K562 (cell line): ENCODE results near the gene PTGR3. TPM values are rescaled to one million over a fixed set of nuclear protein-coding genes. Genes with fewer than 3 reads are reported as not detected.

Source experiments
- ATAC-seq: fragments of 200-7000 bp; cut with Tn5 transposase; 3 replicates; pipeline ENCODE4 v1.9.1; 2020; ENCODE audit warnings: moderate library complexity
- BruUV-seq: library from RNA; stranded (reverse); fragments of 400-500 nt; replicated peaks from 2 replicates; lab custom pipeline; 2021; lab: Mats Ljungman, UMichigan
- CTCF ChIA-PET: fragments of 300-600 bp; formaldehyde crosslinking; extraction: SDS; loops from one replicate; lab custom pipeline; 2021; ENCODE audit warnings: low intra/inter-chr PET ratio; lab: Yijun Ruan, JAX
- POLR2A ChIA-PET: fragments of 300-600, 350-650 bp; sonication (Branson Sonifier 250); formaldehyde crosslinking; extraction: SDS; loops from one replicate; lab custom pipeline; 2021; ENCODE audit warnings: antibody characterized with exemption, inconsistent platforms; lab: Yijun Ruan, JAX
- DNase-seq, 4 experiments: peaks; one replicate each; pipeline versions ENCODE4 v3.0.0 to v3.0.0-alpha.2; 2011 to 2018; ENCODE audit warnings: low spot score in 3 of 4, mixed read lengths in 3 of 4; ENCODE audit errors: extremely low read depth in 1 of 4
- FAIRE-seq: peaks from 2 replicates; lab custom pipeline; 2011; peaks lifted over from hg19 to GRCh38; lab: Jason Lieb, UNC
- H2AFZ ChIP-seq: 2 replicates; pipeline ENCODE4 v1.6.0; 2011; ENCODE audit warnings: low read depth, low read length, control low read depth, inconsistent platforms
- H3K27ac ChIP-seq: fragments of 200-600 bp; 3 replicates; pipeline ENCODE4 v1.8.0; 2011; ENCODE audit warnings: low read depth, mild to moderate bottlenecking, control low read depth, inconsistent platforms, low read length, moderate library complexity, mixed read lengths; ENCODE audit errors: extremely low read depth
- H3K27me3 ChIP-seq, 2 experiments: fragments of 300-600 bp in 1 of 2; 2 replicates in 1 of 2; 3 replicates in 1 of 2; pipeline versions ENCODE4 v1.6.0 to v1.8.0; 2011; ENCODE audit warnings: inconsistent platforms in 2 of 2, low read length in 2 of 2, mild to moderate bottlenecking in 1 of 2, mixed read lengths in 1 of 2, moderate library complexity in 1 of 2; ENCODE audit not compliant: control insufficient read depth in 2 of 2, insufficient read depth in 2 of 2
- H3K36me3 ChIP-seq: fragments of 300-600 bp; 3 replicates; pipeline ENCODE4 v1.8.0; 2011; ENCODE audit warnings: mild to moderate bottlenecking, low read length, inconsistent platforms; ENCODE audit not compliant: control insufficient read depth, insufficient read depth
- H3K4me1 ChIP-seq, 2 experiments: fragments of 200-600 bp in 1 of 2; replicated peaks in 1 of 2; 2 replicates in 1 of 2; 3 replicates in 1 of 2; pipeline versions ENCODE4 v1.5.1 to v1.8.0; 2011; ENCODE audit warnings: inconsistent platforms in 2 of 2, low read length in 2 of 2, mild to moderate bottlenecking in 1 of 2, mixed read lengths in 1 of 2, moderate library complexity in 1 of 2; ENCODE audit not compliant: control insufficient read depth in 2 of 2, insufficient read depth in 2 of 2
- H3K4me2 ChIP-seq: 2 replicates; pipeline ENCODE4 v1.6.1; 2011; ENCODE audit warnings: low read length, control low read depth, inconsistent platforms, mixed read lengths; ENCODE audit not compliant: insufficient read depth
- H3K4me3 ChIP-seq: fragments of 200-600 bp; sonication (generic), shearing (Covaris generic); 2 replicates; pipeline ENCODE4 v1.5.1; 2016; ENCODE audit warnings: control low read depth, inconsistent platforms
- H3K79me2 ChIP-seq: fragments of 200-600 bp; 3 replicates; pipeline ENCODE4 v1.8.0; 2011; ENCODE audit warnings: low read length, inconsistent platforms; ENCODE audit not compliant: control insufficient read depth, insufficient read depth
- H3K9ac ChIP-seq, 2 experiments: 2 replicates each; pipeline versions ENCODE4 v1.6.0 to v1.6.1; 2011; ENCODE audit warnings: low read depth in 2 of 2, low read length in 2 of 2, control low read depth in 1 of 2, inconsistent platforms in 1 of 2, mild to moderate bottlenecking in 1 of 2, mixed read lengths in 1 of 2; ENCODE audit not compliant: insufficient read depth in 1 of 2
- H3K9me1 ChIP-seq: one replicate; pipeline ENCODE4 v1.6.0; 2011; ENCODE audit warnings: inconsistent platforms, mild to moderate bottlenecking, low read length, moderate library complexity; ENCODE audit not compliant: control insufficient read depth, insufficient read depth
- H3K9me3 ChIP-seq: replicated peaks from 2 replicates; pipeline ENCODE4 v1.5.1; 2011; ENCODE audit warnings: low read depth, low read length, inconsistent platforms; ENCODE audit not compliant: control insufficient read depth, insufficient read depth
- H4K20me1 ChIP-seq: replicated peaks from 2 replicates; pipeline ENCODE4 v1.6.1; 2011; ENCODE audit warnings: low read length, inconsistent platforms, mixed read lengths; ENCODE audit not compliant: control insufficient read depth, insufficient read depth
- BCOR ChIP-seq: fragments of 450-650 bp; IDR thresholded peaks from 2 replicates; pipeline ENCODE4 v1.6.1; 2016
- EGR1 ChIP-seq: fragments of 450-650 bp; conservative IDR thresholded peaks from 2 replicates; pipeline ENCODE4 v1.6.1; 2017; ENCODE audit warnings: mild to moderate bottlenecking
- EWSR1 ChIP-seq: fragments of 450-650 bp; IDR thresholded peaks from 2 replicates; pipeline ENCODE4 v1.6.1; 2018; ENCODE audit warnings: borderline replicate concordance, mild to moderate bottlenecking, low read depth, moderate library complexity; ENCODE audit not compliant: partially characterized antibody
- PHB ChIP-seq: fragments of 250-450 bp; sonication (Bioruptor Pico); IDR thresholded peaks from 2 replicates; pipeline ENCODE4 v1.5.0; 2021
- RFX7 ChIP-seq: fragments of 250-450 bp; sonication (Bioruptor Pico); IDR thresholded peaks from 2 replicates; pipeline ENCODE4 v1.5.1; 2021; ENCODE audit warnings: mild to moderate bottlenecking
- STAT5A ChIP-seq: IDR thresholded peaks from 2 replicates; pipeline ENCODE4 v1.6.1; 2012; ENCODE audit warnings: low read length, inconsistent platforms, borderline replicate concordance
- ZNF212 ChIP-seq: fragments of 450-650 bp; formaldehyde crosslinking; IDR thresholded peaks from 2 replicates; pipeline ENCODE4 v1.4.0; 2020; ENCODE audit warnings: mild to moderate bottlenecking
- WGBS: fragments of 100-300 bp; shearing (Covaris generic); methylation state at CpG from one replicate; pipeline ENCODE4 v1.1.6; 2016; ENCODE audit warnings: low coverage, mixed read lengths; ENCODE audit not compliant: insufficient coverage; ENCODE audit errors: missing lambda C conversion rate; 5-methylcytosine and 5-hydroxymethylcytosine counted together
- in situ Hi-C: fragments of 300-500 bp; cut with MboI; formaldehyde crosslinking; loops from 4 replicates; pipeline ENCODE4 v1.15.0; 2018; ENCODE audit warnings: inconsistent platforms, mixed read lengths
- intact Hi-C: fragments of 100-400 bp; cut with micrococcal nuclease; formaldehyde crosslinking; loops from 2 replicates; pipeline ENCODE4 v1.14.2; 2022
- polyA plus RNA-seq, 8 experiments: library from polyadenylated mRNA; depleted of rRNA in 4 of 8; stranded (reverse) in 5 of 8; unstranded in 3 of 8; fragments of >200 nt; fragmentation: Nextera tagmentation in 2 of 8; fragmentation: Illumina TruSeq in 1 of 8; extraction: Ambion mirVana in 2 of 8; extraction: Trizol in 1 of 8; gene quantifications; 2 replicates each; pipeline versions ENCODE4 v1.2.1 to v1.2.3, GENCODE V29; 2011 to 2014; ENCODE audit warnings: inconsistent platforms in 1 of 8, missing spikeins in 1 of 8
- total RNA-seq, 7 experiments: library from RNA; depleted of rRNA in 6 of 7; stranded (reverse); fragments of >200 nt in 6 of 7; fragmentation: Illumina TruSeq in 2 of 7; extraction: Trizol in 2 of 7; gene quantifications; 2 replicates each; pipeline versions ENCODE4 v1.2.1 to v1.2.3, GENCODE V29; 2011 to 2021; ENCODE audit warnings: low replicate concordance in 1 of 7
- TF ChIP-seq, protein P1 (sequence below): fragments of 250-450 bp; sonication (Bioruptor Pico); IDR thresholded peaks from 2 replicates; pipeline ENCODE4 v1.4.0; 2020; ENCODE audit warnings: mild to moderate bottlenecking, moderate library complexity
- TF ChIP-seq, protein P2 (sequence below), 2 experiments: fragments of 450-650 bp; formaldehyde crosslinking in 1 of 2; IDR thresholded peaks; 2 replicates each; pipeline versions ENCODE4 v1.4.0 to v1.6.1; 2014 to 2020; ENCODE audit warnings: mild to moderate bottlenecking in 2 of 2, borderline replicate concordance in 1 of 2, low read depth in 1 of 2

Gene PTGR3
- total and polyA plus RNA-seq, 9 of the 15 experiments (the other 6 are each of a cell fraction or from before 2014, with no cell fraction given): 4.1 to 32.3 (median 15.3) TPM

DNA sequence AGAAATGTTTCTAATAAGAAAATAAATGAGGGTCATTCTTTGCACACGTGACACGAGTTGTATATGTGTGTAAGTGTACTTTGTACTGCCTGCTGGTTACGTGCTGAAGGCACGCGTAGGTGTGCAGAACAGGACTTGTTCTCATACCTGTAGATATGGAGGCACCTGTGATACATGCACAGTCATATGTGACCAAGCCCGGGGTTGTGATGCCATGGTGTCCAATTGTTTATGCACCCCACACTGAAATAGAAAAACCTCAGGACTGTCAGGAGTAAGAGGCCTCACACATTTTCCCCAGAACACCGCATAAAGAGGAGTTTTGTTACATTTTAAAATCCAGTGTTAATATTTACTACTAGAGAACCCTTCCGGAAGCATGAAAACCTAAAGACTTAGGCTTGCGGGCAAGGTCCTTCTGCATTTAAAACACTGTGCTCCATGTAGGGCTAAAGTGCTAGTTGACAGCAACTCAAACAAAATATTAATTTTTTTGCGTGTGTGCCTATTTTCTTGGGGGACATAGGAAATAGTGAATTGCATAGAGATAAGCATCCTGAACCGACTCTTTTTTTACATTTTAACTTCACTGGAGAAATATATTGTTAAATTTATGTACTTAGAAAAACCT, 10.9 kb upstream of the PTGR3 start:
- BruUV-seq: no TSS peak
- DNase-seq: no peak
- WGBS: 78% methylated on average over 10 of the region's 11 CpGs
- Histone ChIP-seq H3K36me3 (no peaks in the 10 kb centered on the region), H3K79me2 (peaks cover 5% of the 10 kb centered on the region; the same call in 2 of the 3 replicates), H2AFZ (no peak overlapping the region), H3K27me3 (no peaks in the 10 kb centered on the region), H3K4me3 (no peak overlapping the region), H3K9me1 (no peaks in the 10 kb centered on the region), H3K27ac (no peak overlapping the region), H3K9ac (no peak overlapping the region), H3K4me2 (no peak overlapping the region), H4K20me1 (no peaks in the 10 kb centered on the region), H3K4me1 (peaks cover 0 to 10% of the 10 kb centered on the region in 2 experiments; a peak in 3 of 5 replicates), H3K9me3 (no peaks in the 10 kb centered on the region)
- CTCF ChIA-PET: no interaction called here
- in situ Hi-C loops: no loop called here
- no peak for FAIRE-seq
- ATAC-seq: no peak
- intact Hi-C loops: no loop called here
- POLR2A ChIA-PET: no interaction called here
- TF ChIP-seq EWSR1: no peak
- TF ChIP-seq RFX7 (CRISPR knock-in tag): no peak
- TF ChIP-seq EGR1: no peak
- TF ChIP-seq STAT5A: no peak
- TF ChIP-seq ZNF212 (CRISPR knock-in tag): no peak
- no peak for TF ChIP-seq PHB
- TF ChIP-seq, protein P1, sequence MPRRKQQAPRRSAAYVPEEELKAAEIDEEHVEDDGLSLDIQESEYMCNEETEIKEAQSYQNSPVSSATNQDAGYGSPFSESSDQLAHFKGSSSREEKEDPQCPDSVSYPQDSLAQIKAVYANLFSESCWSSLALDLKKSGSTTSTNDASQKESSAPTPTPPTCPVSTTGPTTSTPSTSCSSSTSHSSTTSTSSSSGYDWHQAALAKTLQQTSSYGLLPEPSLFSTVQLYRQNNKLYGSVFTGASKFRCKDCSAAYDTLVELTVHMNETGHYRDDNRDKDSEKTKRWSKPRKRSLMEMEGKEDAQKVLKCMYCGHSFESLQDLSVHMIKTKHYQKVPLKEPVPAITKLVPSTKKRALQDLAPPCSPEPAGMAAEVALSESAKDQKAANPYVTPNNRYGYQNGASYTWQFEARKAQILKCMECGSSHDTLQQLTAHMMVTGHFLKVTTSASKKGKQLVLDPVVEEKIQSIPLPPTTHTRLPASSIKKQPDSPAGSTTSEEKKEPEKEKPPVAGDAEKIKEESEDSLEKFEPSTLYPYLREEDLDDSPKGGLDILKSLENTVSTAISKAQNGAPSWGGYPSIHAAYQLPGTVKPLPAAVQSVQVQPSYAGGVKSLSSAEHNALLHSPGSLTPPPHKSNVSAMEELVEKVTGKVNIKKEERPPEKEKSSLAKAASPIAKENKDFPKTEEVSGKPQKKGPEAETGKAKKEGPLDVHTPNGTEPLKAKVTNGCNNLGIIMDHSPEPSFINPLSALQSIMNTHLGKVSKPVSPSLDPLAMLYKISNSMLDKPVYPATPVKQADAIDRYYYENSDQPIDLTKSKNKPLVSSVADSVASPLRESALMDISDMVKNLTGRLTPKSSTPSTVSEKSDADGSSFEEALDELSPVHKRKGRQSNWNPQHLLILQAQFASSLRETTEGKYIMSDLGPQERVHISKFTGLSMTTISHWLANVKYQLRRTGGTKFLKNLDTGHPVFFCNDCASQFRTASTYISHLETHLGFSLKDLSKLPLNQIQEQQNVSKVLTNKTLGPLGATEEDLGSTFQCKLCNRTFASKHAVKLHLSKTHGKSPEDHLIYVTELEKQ (CRISPR knock-in tag): no peak
- TF ChIP-seq BCOR: no peak
- TF ChIP-seq, protein P2, sequence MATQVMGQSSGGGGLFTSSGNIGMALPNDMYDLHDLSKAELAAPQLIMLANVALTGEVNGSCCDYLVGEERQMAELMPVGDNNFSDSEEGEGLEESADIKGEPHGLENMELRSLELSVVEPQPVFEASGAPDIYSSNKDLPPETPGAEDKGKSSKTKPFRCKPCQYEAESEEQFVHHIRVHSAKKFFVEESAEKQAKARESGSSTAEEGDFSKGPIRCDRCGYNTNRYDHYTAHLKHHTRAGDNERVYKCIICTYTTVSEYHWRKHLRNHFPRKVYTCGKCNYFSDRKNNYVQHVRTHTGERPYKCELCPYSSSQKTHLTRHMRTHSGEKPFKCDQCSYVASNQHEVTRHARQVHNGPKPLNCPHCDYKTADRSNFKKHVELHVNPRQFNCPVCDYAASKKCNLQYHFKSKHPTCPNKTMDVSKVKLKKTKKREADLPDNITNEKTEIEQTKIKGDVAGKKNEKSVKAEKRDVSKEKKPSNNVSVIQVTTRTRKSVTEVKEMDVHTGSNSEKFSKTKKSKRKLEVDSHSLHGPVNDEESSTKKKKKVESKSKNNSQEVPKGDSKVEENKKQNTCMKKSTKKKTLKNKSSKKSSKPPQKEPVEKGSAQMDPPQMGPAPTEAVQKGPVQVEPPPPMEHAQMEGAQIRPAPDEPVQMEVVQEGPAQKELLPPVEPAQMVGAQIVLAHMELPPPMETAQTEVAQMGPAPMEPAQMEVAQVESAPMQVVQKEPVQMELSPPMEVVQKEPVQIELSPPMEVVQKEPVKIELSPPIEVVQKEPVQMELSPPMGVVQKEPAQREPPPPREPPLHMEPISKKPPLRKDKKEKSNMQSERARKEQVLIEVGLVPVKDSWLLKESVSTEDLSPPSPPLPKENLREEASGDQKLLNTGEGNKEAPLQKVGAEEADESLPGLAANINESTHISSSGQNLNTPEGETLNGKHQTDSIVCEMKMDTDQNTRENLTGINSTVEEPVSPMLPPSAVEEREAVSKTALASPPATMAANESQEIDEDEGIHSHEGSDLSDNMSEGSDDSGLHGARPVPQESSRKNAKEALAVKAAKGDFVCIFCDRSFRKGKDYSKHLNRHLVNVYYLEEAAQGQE (IDR thresholded peaks at IDR 0.05; ENCODE audit: borderline replicate concordance): no peak
- TF ChIP-seq, protein P2 (CRISPR knock-in tag; IDR thresholded peaks at IDR 0.05; ENCODE audit: low read depth): no peak
